HG02759 (cell line): ENCODE measurements around the gene APOC1.
A peak's percentile ranks its signal among the peaks of the same experiment; 100 is the strongest.

Experiments used
- ATAC-seq: cut with Tn5 transposase; IDR thresholded peaks from one replicate; pipeline ENCODE4 v1.9.1; 2021; ENCODE audit warnings: mild to moderate bottlenecking, moderate library complexity; ENCODE audit not compliant: unreplicated experiment

The APOC1 gene

GRCh38 chr19:44954649-44955504, 40.5 kb downstream of the APOC1 start, which contains the start of gene CLPTM1:
CLPTM1 (plus strand) TSS chr19:44955380; CDS start chr19:44955396, 16 bp downstream.
- ATAC-seq = peak; percentile 84

DNA sequence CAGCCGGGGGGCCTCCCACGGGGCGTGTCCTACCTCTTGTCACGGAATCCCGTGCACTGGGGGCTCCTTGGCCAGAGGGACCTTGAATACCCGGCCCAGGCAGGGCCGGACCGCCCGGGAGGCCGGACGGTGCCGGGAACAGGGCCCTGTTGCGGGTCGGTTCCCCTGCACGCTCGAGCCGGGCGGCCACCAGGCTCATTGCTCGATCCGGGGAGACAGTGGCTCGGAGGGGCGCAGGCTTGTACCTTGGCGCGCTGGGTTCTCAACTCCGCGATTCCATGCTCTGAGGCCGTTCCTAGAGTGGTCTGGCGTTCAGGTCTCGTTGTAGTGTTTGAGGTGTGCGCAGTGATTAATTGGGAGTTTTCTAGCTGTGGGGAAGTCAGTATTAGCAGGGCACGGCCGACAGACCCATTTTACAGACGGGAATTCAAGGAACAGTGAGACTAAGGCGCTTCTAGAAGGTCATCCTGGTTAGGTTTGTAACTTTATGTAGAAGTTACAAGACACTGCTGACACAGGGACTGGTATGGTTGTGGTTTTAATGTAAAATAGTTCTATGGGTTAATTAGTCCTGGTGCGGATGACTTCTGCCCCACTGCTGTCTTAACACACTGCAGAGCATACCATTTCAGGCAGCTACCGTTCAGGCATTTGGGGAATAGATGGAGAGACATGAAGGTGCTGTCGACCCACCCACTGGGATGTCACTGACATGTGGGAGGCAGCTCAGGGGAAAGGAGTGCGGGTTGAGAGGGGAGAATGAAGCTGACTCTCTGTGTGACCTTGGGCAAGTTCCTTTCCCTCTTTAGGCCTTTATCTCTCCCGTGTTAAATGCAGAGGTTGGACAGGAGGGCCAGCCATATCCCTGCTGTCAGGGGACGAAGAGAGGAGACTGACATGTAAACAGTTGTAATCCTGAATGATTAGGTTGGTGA, 41.4 kb downstream of the APOC1 start:
- ATAC-seq = no peak

- ATAC-seq = no peak
Observed at GRCh38 chr19:44957526-44957925, 43.1 kb downstream of the APOC1 start.

- ATAC-seq = no peak
Observed at GRCh38 chr19:44958090-44958489, 43.7 kb downstream of the APOC1 start.

DNA sequence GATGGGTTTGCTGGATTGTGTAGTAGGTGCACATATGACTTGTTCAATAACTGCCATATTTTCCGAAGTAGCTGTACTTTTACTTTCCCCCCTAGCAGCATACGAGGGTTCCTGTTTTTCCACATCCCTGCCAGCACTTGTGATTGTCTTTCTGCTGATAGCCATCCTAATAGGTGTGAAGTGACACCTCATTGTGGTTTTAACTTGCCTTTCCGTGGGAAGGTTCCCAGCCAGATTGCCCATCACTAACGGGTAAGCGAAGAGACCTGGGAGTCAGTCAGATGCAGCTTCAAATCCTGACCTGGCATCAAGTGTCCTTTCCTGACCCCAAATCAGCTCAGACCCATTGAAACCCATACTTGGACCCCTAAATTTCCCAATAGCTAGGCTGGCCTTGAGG, 45.3 kb downstream of the APOC1 start:
- no peak for ATAC-seq

GRCh38 chr19:44960906-44961728, 46.7 kb downstream of the APOC1 start:
- no peak for ATAC-seq

- ATAC-seq = no peak
Observed at GRCh38 chr19:44961821-44962220, 47.4 kb downstream of the APOC1 start.

DNA sequence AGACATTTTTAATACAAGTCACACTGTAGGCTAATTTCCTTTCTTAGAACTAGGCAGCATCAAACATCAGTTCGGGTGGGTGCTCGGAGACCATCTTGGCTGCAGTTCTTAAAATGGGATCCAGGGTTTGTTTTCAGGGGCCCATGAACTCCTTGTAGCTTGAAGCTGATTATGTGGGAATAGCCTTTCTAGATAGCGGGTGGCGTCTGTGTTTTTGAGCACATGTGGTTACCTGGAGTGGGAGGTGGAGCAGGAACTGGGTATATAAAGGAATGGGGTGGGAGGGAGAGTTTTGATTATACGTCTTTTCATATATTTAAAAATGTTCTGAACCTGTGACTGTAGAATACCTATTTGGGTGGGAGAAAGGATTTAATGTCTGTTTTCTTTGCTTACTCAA, 53.7 kb downstream of the APOC1 start:
- no peak for ATAC-seq

DNA sequence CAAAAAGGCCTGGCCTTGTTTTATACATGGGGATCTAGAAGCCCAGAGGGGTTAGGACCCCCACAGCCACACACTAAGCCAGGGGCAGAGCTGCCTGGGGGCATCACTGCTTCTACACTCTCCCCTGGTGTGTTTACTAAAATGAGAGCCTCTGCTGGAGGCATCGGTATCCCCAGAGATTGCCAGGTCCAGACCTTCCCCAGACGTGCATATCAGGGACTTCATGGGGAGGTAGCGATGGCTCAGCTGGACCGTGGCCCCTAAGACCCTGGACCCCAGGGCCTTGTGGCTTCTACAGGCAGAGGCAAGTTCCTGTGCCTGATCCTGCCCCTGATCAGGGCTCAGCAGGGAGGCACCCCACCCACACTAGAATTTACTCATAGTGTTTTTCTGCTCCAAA, 54.3 kb downstream of the APOC1 start:
- no peak for ATAC-seq
